LNCaP clone FGC (cell line): ENCODE data around the gene PPP1R11.
A peak's percentile ranks its signal among the peaks of the same experiment; 100 is the strongest.

Experiments
- DNase-seq: peaks from one replicate; pipeline ENCODE4 v3.0.0-alpha.2; 2011; ENCODE audit warnings: low read depth
- H3K4me3 ChIP-seq: 2 replicates; pipeline ENCODE4 v1.5.1; 2011; ENCODE audit warnings: mild to moderate bottlenecking, low read depth, low read length, control low read depth
- CTCF ChIP-seq: IDR thresholded peaks from 2 replicates; pipeline ENCODE4 v1.5.1; 2012; ENCODE audit warnings: mild to moderate bottlenecking; ENCODE audit not compliant: control insufficient read depth, insufficient read depth; ENCODE audit errors: extremely low read depth

Gene PPP1R11

GRCh38 chr6:30096829-30097228 lies 29.8 kb downstream of the PPP1R11 start:
- no peak overlapping the region for H3K4me3 ChIP-seq
- no peak for DNase-seq
- no peak for TF ChIP-seq CTCF

GRCh38 chr6:30097902-30098768 lies 31.1 kb downstream of the PPP1R11 start:
- no peak for DNase-seq
- no peak overlapping the region for H3K4me3 ChIP-seq
- TF ChIP-seq CTCF: no peak

GRCh38 chr6:30100154-30100553 lies 33.2 kb downstream of the PPP1R11 start:
- no peak overlapping the region for H3K4me3 ChIP-seq
- TF ChIP-seq CTCF: no peak
- no peak for DNase-seq

GRCh38 chr6:30100585-30101443 lies 33.8 kb downstream of the PPP1R11 start:
- H3K4me3 ChIP-seq: no peak overlapping the region
- no peak for TF ChIP-seq CTCF
- DNase-seq: no peak

DNA sequence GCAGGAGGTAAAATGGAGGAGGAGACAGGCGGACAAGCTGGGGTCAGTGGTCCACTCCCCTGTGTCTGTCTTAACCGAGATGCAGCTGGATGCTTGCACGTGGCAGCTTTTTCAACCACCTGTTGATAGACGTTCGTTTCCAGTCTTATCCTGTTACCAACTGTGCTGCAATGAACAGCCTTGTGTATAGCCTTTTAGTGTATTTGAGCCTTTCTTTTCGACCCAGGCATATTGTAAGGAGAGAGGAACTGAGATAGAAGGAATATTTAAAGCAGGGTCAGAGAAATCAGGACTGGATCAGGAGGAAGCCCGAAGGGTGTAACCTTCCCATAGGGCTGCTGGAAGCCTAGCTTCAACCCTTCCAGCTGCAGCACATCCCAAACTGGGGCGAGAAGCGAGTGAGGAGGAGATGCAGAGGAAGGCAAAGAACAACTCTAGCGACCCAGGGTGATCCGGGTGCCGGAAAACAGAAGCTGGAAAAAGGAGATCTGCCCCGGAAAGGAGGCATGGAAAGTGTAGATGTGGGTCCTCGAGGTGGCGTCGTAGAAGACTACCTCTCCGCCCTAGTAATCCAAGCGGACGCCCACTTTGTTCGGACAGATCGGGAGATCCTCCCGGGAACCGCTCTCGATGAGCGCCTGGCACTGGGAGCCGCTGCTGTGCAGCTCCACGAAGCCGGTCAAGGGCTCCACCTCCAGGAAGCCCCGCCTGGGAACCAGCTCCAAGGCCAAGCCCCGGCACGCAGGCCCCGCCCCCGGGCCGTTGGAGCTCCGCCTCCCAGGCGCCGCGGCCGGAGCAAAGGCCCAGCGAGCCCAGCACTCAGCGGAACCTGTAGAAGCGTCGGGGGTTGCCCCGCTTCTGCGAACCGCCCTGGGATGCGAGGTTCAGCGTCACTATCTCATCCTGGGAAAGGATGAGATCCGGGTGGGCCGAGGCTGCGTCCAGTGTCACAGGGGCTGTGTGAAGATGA lies 34.7 kb downstream of the PPP1R11 start:
- peak; percentile 10; the same call in 1 of the 2 replicates for TF ChIP-seq CTCF
- peak overlapping the region; percentile 49 for H3K4me3 ChIP-seq
- peak; percentile 52 for DNase-seq

- peak overlapping the region; percentile 49 for H3K4me3 ChIP-seq
- no peak for TF ChIP-seq CTCF
These were observed 35.5 kb downstream of the PPP1R11 start for GRCh38 chr6:30102414-30102969.

More at GRCh38 chr6:30102414-30102969, 35.5 kb downstream of the PPP1R11 start:
- no peak for DNase-seq
